Astrocyte of the spinal cord (primary cell): Measurements from ENCODE around the gene ERCC3.

Experiments used
- DNase-seq: peaks from one replicate; pipeline ENCODE4 v3.0.0; 2011; ENCODE audit warnings: low read depth, low spot score
- H3K4me3 ChIP-seq: 2 replicates; pipeline ENCODE4 v1.5.1; 2011; ENCODE audit warnings: low read depth, mild to moderate bottlenecking, low read length, moderate library complexity
- CTCF ChIP-seq: IDR thresholded peaks from 2 replicates; pipeline ENCODE4 v1.5.1; 2012; ENCODE audit warnings: low read depth, mild to moderate bottlenecking, low read length, inconsistent platforms
- in situ Hi-C: cut with HindIII; loops from 2 replicates; pipeline ENCODE4 v1.10.0; 2017; ENCODE audit warnings: low sequenced_read_pairs

ERCC3 gene

GRCh38 chr2:127275356-127275755 is 18.6 kb downstream of the ERCC3 start:
- no peak for TF ChIP-seq CTCF
- in situ Hi-C loops, result no loop called here
- no peak overlapping the region for H3K4me3 ChIP-seq
- no peak for DNase-seq

DNA sequence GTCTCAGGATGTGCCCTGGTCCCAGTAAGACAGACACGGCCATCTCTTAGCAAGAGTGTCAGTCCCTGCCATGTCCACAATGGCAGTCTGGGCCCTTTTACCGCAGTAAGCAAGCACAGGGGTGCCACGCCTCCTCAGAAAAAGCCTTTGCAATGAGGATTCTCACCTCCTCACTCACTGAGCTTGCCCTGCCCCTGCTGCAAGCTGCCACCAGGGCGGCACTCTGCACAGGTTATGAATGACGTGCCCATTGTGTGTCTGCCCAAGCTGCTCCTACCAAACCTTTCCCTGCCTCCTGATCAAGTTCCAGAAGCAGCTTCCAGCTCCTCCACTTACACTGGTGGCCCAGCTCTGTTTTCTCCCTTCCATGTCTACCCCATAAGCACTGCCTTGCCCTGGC is 23.3 kb downstream of the ERCC3 start:
- H3K4me3 ChIP-seq, result no peak overlapping the region
- DNase-seq, result no peak
- in situ Hi-C loops, result no loop called here
- TF ChIP-seq CTCF, result no peak

DNA sequence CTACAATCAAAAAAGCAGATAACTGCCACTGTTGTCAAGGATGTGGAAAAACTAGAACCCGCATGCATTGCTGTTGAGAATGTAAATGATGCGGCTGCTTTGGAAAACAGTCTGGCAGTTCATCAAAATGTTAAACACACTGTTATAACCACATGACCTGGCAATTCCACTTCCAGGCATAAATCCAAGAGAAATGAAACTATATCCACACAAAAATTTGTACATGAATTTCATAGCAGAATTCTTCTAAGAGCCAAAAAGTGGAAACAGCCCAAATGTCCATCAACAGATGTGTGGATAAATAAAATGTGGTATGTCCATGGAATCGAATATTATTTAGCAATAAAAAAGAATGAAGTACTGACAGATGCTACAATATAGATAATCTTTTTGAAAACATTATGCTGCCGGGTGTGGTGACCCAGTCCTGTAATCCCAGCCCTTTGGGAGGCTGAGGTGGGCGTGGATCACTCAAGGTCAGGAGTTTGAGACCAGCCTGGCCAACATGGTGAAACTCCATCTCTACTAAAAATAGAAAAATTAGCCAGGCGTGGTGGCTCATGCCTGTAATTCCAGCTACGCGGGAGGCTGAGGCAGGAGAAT is 32.0 kb downstream of the ERCC3 start:
- in situ Hi-C loops, result no loop called here
- no peak overlapping the region for H3K4me3 ChIP-seq
- TF ChIP-seq CTCF, result no peak
- DNase-seq, result peak; percentile 2

- DNase-seq, result no peak
- in situ Hi-C loops, result no loop called here
- no peak overlapping the region for H3K4me3 ChIP-seq
- no peak for TF ChIP-seq CTCF
Measured at GRCh38 chr2:127259355-127259754, 34.6 kb downstream of the ERCC3 start.

- DNase-seq, result no peak
- in situ Hi-C loops, result no loop called here
- H3K4me3 ChIP-seq, result no peak overlapping the region
- no peak for TF ChIP-seq CTCF
Measured at GRCh38 chr2:127256866-127257265, 37.1 kb downstream of the ERCC3 start.

GRCh38 chr2:127256381-127256780 is 37.6 kb downstream of the ERCC3 start:
- H3K4me3 ChIP-seq, result no peak overlapping the region
- TF ChIP-seq CTCF, result no peak
- in situ Hi-C loops, result no loop called here
- DNase-seq, result no peak

DNA sequence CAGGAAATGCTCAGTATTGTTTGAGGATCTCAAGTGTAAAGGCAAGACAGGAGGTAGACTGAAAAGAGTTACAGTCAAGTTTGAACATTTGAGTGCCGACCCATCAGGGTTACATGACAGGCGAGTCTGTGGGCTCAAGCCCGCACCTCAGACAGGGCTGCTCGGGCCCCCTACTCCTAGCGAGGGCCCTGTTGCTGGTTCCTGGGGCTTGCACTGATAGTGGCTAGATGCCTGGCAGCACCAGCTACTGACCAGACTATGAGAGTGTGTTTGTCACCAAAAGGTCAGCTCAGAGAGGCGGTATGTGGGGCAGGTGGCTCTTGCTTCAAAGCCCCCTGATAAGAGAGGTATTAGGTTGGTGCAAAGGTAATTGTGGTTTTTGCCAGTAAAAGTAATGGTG is 38.2 kb downstream of the ERCC3 start:
- TF ChIP-seq CTCF, result no peak
- in situ Hi-C loops, result no loop called here
- no peak for DNase-seq
- H3K4me3 ChIP-seq, result no peak overlapping the region
